CD4-positive, alpha-beta T cell treated with Interferon alpha-2 for 1 hour (primary cell): ENCODE measurements around the gene CDH6.
"Not testable (repeated sequence)": the region's sequence is repeated elsewhere in the genome, so short reads cannot be mapped to it uniquely, and the experiment has no call there.

Experiments used
- DNase-seq, 2 donors: peaks; one replicate each; pipeline ENCODE4 v3.0.0-alpha.2; 2020 to 2022

The CDH6 gene

GRCh38 chr5:31333475-31333874, 140.0 kb downstream of the CDH6 start:
- DNase-seq, result no peak

DNA sequence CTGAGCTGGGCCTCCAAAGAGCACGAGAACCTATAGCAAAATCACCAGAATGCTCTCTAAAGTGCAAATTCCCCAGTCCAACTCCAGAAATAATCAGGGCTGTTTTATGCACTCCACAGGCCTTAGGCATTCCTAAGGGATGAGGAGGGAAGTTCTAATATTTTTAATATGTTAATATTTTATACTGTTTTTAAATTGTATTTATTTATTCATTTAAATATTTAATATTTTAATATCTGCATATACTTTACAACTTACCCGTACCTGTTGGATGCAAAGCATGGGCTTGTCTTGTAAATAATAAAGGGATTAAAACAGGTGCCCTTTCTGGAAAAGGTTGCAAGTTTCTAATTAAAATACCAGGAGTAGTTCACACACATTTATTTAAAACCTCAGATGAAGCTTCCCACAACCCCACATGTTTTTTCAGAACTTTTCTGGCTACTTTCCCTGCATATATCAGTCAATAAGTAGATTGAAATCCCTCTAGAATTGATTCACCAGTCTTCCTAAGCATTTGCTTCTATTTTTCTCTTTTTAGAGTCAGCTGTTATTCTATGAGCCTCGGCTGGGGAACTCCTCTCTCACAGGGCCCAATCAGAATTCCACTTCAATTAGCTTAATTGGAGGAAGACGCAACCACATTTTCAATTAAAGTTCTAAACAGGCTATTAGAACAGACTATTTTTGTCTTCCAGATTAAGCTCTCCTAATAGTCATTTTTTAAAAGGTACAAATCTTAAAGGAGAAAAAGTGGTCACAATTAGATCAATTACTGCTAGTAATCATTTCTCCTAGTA, 140.8 kb downstream of the CDH6 start:
- DNase-seq, result no peak

DNA sequence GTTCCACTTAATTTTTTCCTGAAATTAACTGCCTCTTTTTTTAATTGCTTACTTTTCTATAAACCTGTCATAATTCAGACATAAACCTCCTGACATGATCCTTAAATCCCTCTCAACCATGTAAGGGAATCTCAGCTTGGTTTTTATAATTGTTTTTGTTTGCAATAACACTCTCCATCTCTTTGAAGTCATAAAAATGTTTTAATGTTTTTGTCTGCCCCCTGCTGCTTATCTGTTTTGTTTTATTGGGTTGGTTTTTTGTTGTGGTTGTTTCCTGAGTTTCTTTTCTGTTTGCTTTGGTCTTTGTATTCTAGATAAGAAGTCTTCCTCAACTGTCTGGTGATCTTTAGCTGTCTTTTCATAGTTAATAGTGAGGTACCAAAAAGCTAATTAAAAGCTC, 142.0 kb downstream of the CDH6 start:
- DNase-seq, result no peak

- DNase-seq, result no peak
Measured at GRCh38 chr5:31343946-31344345, 150.5 kb downstream of the CDH6 start.

DNA sequence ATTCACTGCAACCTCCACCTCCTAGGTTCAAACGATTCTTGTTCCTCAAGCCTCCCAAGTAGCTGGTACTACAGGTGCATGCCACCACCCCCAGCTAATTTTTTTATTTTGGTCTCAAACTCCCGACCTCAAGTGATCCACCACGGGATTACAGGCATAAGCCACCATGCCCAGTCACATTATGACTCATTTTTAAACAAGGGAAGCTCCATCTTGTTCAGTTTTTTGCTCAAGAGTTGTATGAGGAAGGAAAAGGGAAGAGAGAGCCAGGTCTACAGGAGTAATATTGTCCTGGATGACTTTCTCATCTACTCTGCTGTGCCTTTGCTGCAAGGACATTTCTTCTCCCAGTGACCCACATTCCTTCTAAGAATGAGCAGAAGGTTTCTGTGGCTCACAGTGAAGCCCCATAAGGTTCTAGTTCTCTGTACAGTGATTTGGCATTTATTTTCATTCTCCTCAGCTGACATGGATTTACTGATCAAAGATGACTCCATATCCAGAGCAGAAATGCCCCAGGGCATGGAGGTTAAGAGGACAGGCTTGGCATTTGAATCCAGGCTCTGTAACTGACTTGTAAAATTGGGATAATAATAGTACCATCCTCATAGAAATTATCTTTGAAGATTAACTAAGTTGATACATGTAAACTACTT, 153.5 kb downstream of the CDH6 start:
- DNase-seq, result no peak

DNA sequence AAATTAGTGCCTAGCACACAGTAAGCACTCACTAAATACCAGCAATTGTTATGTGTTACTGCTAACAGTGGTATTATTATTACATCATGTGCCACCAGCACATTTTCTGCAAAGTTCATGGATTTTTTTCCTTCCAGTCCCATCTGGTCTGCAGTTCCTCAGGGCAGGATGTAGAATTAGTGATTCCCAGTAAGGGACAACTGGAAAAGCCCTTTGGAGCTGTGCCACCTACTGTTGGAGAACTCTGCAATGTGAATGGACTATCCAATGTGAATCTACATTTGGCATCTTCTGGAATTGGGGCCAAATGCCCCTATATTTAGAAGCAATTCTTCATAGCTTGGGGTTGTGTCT, 154.0 kb downstream of the CDH6 start:
- DNase-seq, result no peak

GRCh38 chr5:31350395-31350794, 156.9 kb downstream of the CDH6 start:
- no peak for DNase-seq

DNA sequence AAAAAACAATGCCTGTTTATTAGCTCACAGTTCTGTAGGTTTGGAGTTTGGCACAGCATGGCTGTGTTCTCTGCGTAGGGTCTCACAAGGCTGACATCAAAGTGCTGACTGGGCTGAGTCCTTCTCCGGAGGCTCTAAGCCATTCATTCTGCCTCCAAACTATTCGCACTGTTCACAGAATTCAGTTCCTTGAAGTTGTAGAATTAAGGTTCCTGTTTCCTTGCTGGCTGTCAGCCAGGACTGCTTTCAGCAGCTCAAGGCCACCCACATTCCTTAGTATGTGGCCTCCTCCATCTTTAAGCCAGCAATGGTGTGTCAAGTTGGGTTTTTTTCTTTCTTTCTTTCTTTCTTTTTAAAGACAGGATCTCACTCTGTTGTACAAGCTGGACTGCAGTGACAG, 161.9 kb downstream of the CDH6 start:
- DNase-seq, result no peak

DNA sequence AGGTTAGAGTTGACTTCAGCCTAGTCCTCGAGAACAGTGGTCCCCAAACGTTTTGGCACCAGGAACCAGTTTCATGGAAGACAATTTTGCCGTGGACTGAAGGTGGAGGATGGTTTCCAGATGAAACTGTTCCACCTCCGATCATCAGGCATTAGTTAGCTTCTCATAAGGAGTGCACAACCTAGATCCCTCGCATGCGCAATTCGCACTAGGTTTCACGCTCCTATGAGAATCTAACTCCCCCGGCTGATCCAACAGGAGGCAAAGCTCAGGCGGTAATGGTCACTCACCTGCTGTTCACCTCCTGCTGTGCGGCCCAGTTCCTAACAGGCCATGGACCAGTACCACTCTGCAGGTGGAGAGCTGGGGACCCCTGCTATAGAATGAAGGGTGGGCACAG, 163.6 kb downstream of the CDH6 start:
- no peak for DNase-seq

GRCh38 chr5:31359839-31360238, 166.4 kb downstream of the CDH6 start:
- no peak for DNase-seq

DNA sequence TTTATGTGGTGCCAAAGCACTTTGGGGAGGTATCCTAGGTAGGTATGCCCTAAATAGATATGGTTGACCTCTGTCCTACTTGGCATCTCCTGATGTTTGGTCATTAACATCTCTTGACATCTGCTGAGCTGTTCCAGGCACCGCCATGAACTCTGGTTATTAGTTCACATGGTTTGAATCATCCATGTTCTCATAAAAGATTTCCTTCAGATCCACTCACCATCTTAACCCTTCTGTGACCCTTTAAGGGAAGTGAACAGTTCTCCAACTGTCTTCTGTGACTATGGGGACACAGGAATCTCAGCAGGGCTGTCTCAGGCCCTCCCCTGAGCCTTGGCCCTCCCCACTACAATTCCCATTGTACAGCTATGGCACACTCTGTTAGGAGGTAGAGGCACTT, 167.7 kb downstream of the CDH6 start:
- DNase-seq, result no peak

GRCh38 chr5:31361704-31362528, 168.4 kb downstream of the CDH6 start:
- not testable (repeated sequence) for DNase-seq

- DNase-seq, result no peak
Measured at GRCh38 chr5:31362529-31362900, 169.0 kb downstream of the CDH6 start.

GRCh38 chr5:31362931-31363568, 169.6 kb downstream of the CDH6 start:
- no peak for DNase-seq

DNA sequence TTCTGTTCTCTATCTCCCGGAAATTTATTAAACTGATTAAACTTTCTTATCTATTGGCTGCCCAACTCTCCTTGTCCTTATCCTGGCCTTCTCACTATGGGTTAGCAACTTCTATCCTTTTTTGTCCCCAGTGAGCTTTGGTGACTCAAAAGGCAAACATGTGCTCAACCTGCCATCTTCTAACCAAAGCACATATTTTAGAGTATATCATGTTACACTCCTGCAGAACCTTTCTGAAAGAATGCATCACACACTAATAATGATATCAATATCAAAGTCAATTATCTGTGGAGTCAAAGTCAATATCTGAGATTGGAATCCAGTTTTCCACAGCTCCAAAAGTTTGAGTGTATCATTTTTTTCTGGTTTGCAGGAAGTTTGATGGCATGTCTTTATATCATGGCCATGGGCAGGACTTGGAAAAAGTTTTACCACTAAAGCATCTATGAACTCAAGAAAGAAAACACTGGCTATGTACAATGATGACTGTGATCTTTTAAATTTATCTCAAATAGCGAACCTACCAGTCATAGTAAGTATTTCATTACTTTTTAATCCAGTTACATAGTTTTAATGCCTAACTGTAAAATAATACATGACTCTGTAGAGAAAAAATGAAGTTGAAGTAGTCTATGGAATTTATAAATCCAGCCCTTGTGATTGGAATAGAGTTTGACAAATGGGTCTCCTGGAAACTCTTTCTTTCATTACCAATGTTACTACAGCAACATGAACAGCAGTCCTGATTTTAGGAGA, 171.6 kb downstream of the CDH6 start:
- DNase-seq, result no peak

- DNase-seq, result no peak
Measured at GRCh38 chr5:31365776-31366175, 172.3 kb downstream of the CDH6 start.

GRCh38 chr5:31366941-31367340, 173.5 kb downstream of the CDH6 start:
- no peak for DNase-seq

- no peak for DNase-seq
Measured at GRCh38 chr5:31372124-31372523, 178.6 kb downstream of the CDH6 start.

DNA sequence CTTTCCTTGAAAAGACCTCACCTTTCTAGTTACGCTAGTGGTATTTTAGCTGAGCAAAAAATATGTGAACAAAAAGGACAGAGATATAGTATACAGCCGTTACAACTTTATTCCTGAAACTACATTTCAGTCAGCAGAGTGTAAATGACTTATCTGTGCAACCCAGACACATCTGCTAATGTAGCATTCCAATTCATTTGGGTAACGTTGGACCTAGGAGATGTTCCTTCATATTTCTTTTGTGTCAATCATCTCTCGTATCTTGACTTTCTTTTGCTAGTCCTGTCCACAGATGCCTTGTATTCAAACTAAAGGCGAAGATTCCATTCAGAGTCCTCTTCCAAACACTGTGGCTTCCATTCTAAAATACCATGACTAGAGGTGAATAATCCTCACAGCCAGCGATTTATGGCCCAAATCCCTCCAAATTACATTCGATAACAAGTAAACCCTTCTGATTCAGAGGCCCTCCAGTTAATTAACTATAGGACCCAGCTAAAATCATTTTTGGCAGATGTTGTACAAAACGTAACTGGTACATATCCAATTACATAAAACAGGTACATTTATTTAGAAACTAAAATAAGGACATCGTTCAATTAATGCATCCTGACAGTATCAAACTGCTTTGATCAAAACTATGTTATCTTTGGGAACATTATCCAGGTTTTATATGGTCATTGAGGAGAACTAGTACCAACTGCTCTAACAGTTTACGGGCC, 182.7 kb downstream of the CDH6 start:
- DNase-seq, result no peak

GRCh38 chr5:31377274-31377946, 183.9 kb downstream of the CDH6 start:
- DNase-seq, result no peak

DNA sequence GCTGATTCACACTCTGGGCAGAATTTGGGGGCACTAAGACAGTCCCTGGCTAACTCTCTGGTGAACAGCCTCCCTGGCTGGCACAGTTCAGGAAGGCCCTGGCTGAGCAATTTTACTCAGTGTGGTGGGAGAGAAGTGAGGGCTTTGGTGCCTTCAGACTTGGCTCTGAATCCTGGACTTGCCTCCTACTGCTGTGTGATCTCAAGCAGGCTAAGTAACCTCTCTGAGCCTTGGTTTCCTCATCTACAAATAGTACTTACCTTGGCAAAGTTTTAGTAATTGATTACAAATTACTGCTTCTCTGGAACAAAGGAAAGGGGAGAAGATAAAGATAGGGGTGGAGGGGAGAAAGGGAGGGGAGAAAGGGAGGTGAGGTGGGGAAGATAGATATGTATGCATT, 184.7 kb downstream of the CDH6 start:
- DNase-seq, result no peak
